Memory B cell (primary cell): ENCODE measurements around the gene LRIT1.
"Not testable (repeated sequence)": the region's sequence is repeated elsewhere in the genome, so short reads cannot be mapped to it uniquely, and the experiment has no call there.

Experiments used
- ATAC-seq: fragments of 150-1000 bp; cut with Tn5 transposase; 2 replicates; pipeline ENCODE4 v1.10.0; 2021; ENCODE audit warnings: low read depth, mild to moderate bottlenecking, moderate library complexity
- DNase-seq, 2 donors: peaks; one replicate each; pipeline ENCODE4 v3.0.0; 2022; ENCODE audit warnings: low spot score in 2 of 2
- H3K27ac Mint-ChIP-seq: one replicate; pipeline ENCODE4 v1.8.0; 2022; ENCODE audit warnings: mild to moderate bottlenecking, moderate library complexity, mixed read lengths
- H3K27me3 Mint-ChIP-seq: one replicate; pipeline ENCODE4 v1.8.0; 2022; ENCODE audit warnings: mixed read lengths
- H3K36me3 Mint-ChIP-seq: one replicate; pipeline ENCODE4 v1.8.0; 2022; ENCODE audit warnings: mild to moderate bottlenecking, mixed read lengths
- H3K4me1 Mint-ChIP-seq: one replicate; pipeline ENCODE4 v1.8.0; 2022; ENCODE audit warnings: mixed read lengths
- H3K4me3 Mint-ChIP-seq: one replicate; pipeline ENCODE4 v1.8.0; 2022; ENCODE audit warnings: mild to moderate bottlenecking, moderate library complexity, mixed read lengths
- H3K9me3 Mint-ChIP-seq: one replicate; pipeline ENCODE4 v1.8.0; 2022; ENCODE audit warnings: mixed read lengths

LRIT1 gene

GRCh38 chr10:84241185-84241790 is at the start of gene LRIT1:
LRIT1 (minus strand) TSS chr10:84241546; CDS start chr10:84241439, 107 bp downstream.
- Mint-ChIP-seq H3K9me3 (no peaks in the 10 kb centered on the region), H3K36me3 (no peaks in the 10 kb centered on the region), H3K27me3 (peaks cover 8% of the 10 kb centered on the region), H3K4me3 (no peak within 1 kb of the TSS), H3K27ac (no peak within 1 kb of the TSS), H3K4me1 (no peaks in the 10 kb centered on the region)
- ATAC-seq (no peak), DNase-seq (no peak)

- Mint-ChIP-seq H3K27me3 (peaks cover 3% of the 10 kb centered on the region), H3K4me1 (no peaks in the 10 kb centered on the region), H3K36me3 (no peaks in the 10 kb centered on the region), H3K9me3 (no peaks in the 10 kb centered on the region), H3K4me3 (no peak overlapping the region), H3K27ac (no peak overlapping the region)
- no peak for DNase-seq
- no peak for ATAC-seq
Measured at GRCh38 chr10:84290235-84290634, 48.9 kb upstream of the LRIT1 start.

- ATAC-seq = no peak
Measured at GRCh38 chr10:84289521-84290200, 48.3 kb upstream of the LRIT1 start.

GRCh38 chr10:84288151-84288550 is 46.8 kb upstream of the LRIT1 start:
- Mint-ChIP-seq H3K27me3 (peaks cover 3% of the 10 kb centered on the region), H3K27ac (no peak overlapping the region), H3K4me1 (no peaks in the 10 kb centered on the region), H3K4me3 (no peak overlapping the region), H3K36me3 (no peaks in the 10 kb centered on the region), H3K9me3 (no peaks in the 10 kb centered on the region)
- ATAC-seq = no peak
- DNase-seq = no peak

More at GRCh38 chr10:84289521-84290200, 48.3 kb upstream of the LRIT1 start:
- no peak overlapping the region for H3K27ac Mint-ChIP-seq
- no peak for DNase-seq
- no peaks in the 10 kb centered on the region for H3K36me3 Mint-ChIP-seq
- H3K9me3 Mint-ChIP-seq = no peaks in the 10 kb centered on the region
- H3K4me1 Mint-ChIP-seq = no peaks in the 10 kb centered on the region
- no peak overlapping the region for H3K4me3 Mint-ChIP-seq
- peaks cover 3% of the 10 kb centered on the region for H3K27me3 Mint-ChIP-seq

GRCh38 chr10:84286695-84287094 is 45.3 kb upstream of the LRIT1 start:
- Mint-ChIP-seq H3K36me3 (no peaks in the 10 kb centered on the region), H3K27me3 (peaks cover 3% of the 10 kb centered on the region), H3K4me1 (no peaks in the 10 kb centered on the region), H3K4me3 (no peak overlapping the region), H3K9me3 (no peaks in the 10 kb centered on the region), H3K27ac (no peak overlapping the region)
- DNase-seq (no peak), ATAC-seq (no peak)

GRCh38 chr10:84279876-84280475 is 38.6 kb upstream of the LRIT1 start:
- H3K27me3 Mint-ChIP-seq = peaks cover 12% of the 10 kb centered on the region
- peak overlapping the region; percentile 55 for H3K4me3 Mint-ChIP-seq
- not testable (repeated sequence) for H3K9me3 Mint-ChIP-seq, H3K27ac Mint-ChIP-seq, ATAC-seq, H3K36me3 Mint-ChIP-seq, H3K4me1 Mint-ChIP-seq, DNase-seq

- no peaks in the 10 kb centered on the region for H3K36me3 Mint-ChIP-seq
- no peak for DNase-seq
- H3K4me1 Mint-ChIP-seq = no peaks in the 10 kb centered on the region
- ATAC-seq = no peak
- peaks cover 7% of the 10 kb centered on the region for H3K27me3 Mint-ChIP-seq
- no peaks in the 10 kb centered on the region for H3K9me3 Mint-ChIP-seq
- H3K4me3 Mint-ChIP-seq = no peak overlapping the region
- no peak overlapping the region for H3K27ac Mint-ChIP-seq
Measured at GRCh38 chr10:84270708-84271107, 29.4 kb upstream of the LRIT1 start.

- Mint-ChIP-seq H3K27ac (no peak overlapping the region), H3K9me3 (no peaks in the 10 kb centered on the region), H3K4me1 (peaks cover under 1% of the 10 kb centered on the region), H3K27me3 (peaks cover 9% of the 10 kb centered on the region), H3K4me3 (no peak overlapping the region), H3K36me3 (no peaks in the 10 kb centered on the region)
- no peak for ATAC-seq
- no peak for DNase-seq
Measured at GRCh38 chr10:84269773-84270172, 28.4 kb upstream of the LRIT1 start.

GRCh38 chr10:84269162-84269561 is 27.8 kb upstream of the LRIT1 start:
- no peak for ATAC-seq
- no peak for DNase-seq
- Mint-ChIP-seq H3K36me3 (no peaks in the 10 kb centered on the region), H3K4me1 (peaks cover 4% of the 10 kb centered on the region), H3K27me3 (peaks cover 11% of the 10 kb centered on the region), H3K9me3 (no peaks in the 10 kb centered on the region), H3K27ac (no peak overlapping the region), H3K4me3 (no peak overlapping the region)

GRCh38 chr10:84267503-84268126 is 26.3 kb upstream of the LRIT1 start:
- Mint-ChIP-seq H3K4me1 (peaks cover 4% of the 10 kb centered on the region), H3K9me3 (no peaks in the 10 kb centered on the region), H3K4me3 (no peak overlapping the region), H3K27me3 (peaks cover 16% of the 10 kb centered on the region), H3K27ac (no peak overlapping the region), H3K36me3 (no peaks in the 10 kb centered on the region)
- peak; percentile 52 for ATAC-seq
- no peak for DNase-seq

- Mint-ChIP-seq H3K4me1 (peaks cover 4% of the 10 kb centered on the region), H3K27me3 (peaks cover 16% of the 10 kb centered on the region), H3K9me3 (no peaks in the 10 kb centered on the region), H3K4me3 (no peak overlapping the region), H3K27ac (peak overlapping the region; percentile 2), H3K36me3 (no peaks in the 10 kb centered on the region)
- DNase-seq = no peak
- no peak for ATAC-seq
Measured at GRCh38 chr10:84265418-84265817, 24.1 kb upstream of the LRIT1 start.

GRCh38 chr10:84264611-84265141 is 23.3 kb upstream of the LRIT1 start:
- peaks cover 4% of the 10 kb centered on the region for H3K4me1 Mint-ChIP-seq
- H3K27me3 Mint-ChIP-seq = peaks cover 16% of the 10 kb centered on the region

GRCh38 chr10:84263716-84264115 is 22.4 kb upstream of the LRIT1 start:
- no peak overlapping the region for H3K27ac Mint-ChIP-seq
- no peaks in the 10 kb centered on the region for H3K9me3 Mint-ChIP-seq
- no peak for DNase-seq

More at GRCh38 chr10:84264611-84265141, 23.3 kb upstream of the LRIT1 start:
- Mint-ChIP-seq H3K4me3 (no peak overlapping the region), H3K36me3 (no peaks in the 10 kb centered on the region), H3K27ac (no peak overlapping the region), H3K9me3 (no peaks in the 10 kb centered on the region)
- peak; percentile 59 to 68 for DNase-seq
- peak; percentile 90 for ATAC-seq

More at GRCh38 chr10:84263716-84264115, 22.4 kb upstream of the LRIT1 start:
- no peak for ATAC-seq
- Mint-ChIP-seq H3K27me3 (peaks cover 16% of the 10 kb centered on the region), H3K4me3 (no peak overlapping the region), H3K4me1 (peaks cover 4% of the 10 kb centered on the region), H3K36me3 (no peaks in the 10 kb centered on the region)
